GM18508 (cell line): ENCODE data around the gene MCM8.

Experiments used
- ATAC-seq: cut with Tn5 transposase; IDR thresholded peaks from one replicate; pipeline ENCODE4 v1.9.1; 2021; ENCODE audit warnings: moderate number of reproducible peaks; ENCODE audit not compliant: insufficient read depth, unreplicated experiment

MCM8 gene

DNA sequence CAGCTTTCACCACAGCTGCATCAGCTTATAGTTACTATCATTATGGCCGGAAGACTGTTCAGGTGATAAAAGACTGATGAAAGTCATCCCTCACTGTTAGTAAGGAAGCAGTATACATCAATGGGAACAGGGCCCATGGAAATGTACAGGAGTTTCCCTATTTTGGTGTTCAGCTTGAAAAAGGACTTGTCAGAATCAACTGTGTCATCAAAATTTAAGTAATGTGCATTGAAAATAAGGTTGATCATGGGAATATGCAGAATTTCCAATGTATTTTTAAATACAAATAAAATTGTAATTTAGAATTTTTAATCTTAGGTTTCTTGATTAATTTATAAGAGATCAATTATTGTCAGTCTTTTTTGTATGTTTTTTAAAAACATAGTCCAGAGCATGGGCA lies 86.6 kb downstream of the MCM8 start:
- no peak for ATAC-seq

- no peak for ATAC-seq
These were observed 87.8 kb downstream of the MCM8 start for GRCh38 chr20:6038256-6038655.

DNA sequence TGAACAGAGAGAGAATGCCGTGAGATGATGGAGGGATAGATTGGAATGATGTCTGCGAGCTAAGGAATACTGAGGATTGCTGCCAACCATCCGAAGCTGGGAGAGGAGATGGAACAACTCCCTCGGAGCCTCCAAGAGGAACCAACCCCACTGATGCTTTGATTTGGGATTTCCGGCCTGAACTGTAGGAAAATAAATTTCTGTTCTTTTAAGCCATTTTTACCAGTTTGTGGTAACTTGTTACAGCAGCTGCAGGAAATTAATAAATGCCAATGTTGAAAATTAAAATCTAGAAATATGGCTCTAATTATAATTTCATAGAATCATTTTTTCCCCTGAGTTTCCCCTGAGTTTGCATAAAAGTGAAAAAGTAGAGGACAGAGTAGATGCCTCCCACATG lies 89.3 kb downstream of the MCM8 start:
- no peak for ATAC-seq

DNA sequence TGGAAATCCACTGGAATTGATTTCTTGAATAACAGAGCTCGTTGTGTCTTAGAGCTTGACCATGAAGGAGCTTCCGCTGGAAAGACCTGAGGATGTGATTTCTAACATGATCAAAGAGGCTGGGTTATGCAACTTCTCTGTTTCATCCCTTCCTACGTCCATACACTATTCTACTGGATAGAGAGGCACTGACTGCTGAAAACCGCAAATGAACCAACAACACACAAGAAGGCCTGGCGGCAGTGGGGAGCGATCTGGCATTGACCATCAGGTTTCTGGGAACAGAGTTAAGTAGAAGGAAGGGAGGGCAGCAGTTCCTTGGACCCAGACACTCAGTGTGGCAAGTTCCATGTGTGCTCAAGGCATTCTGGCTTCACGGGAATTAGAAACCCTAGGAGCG lies 90.1 kb downstream of the MCM8 start:
- ATAC-seq, result no peak

GRCh38 chr20:6040958-6041807 lies 90.7 kb downstream of the MCM8 start:
- no peak for ATAC-seq

GRCh38 chr20:6041808-6042265 lies 91.4 kb downstream of the MCM8 start:
- ATAC-seq, result no peak

GRCh38 chr20:6044115-6044514 lies 93.7 kb downstream of the MCM8 start:
- ATAC-seq, result no peak

- no peak for ATAC-seq
These were observed 95.1 kb downstream of the MCM8 start for GRCh38 chr20:6045566-6045965.

GRCh38 chr20:6046432-6046831 lies 96.0 kb downstream of the MCM8 start:
- no peak for ATAC-seq

DNA sequence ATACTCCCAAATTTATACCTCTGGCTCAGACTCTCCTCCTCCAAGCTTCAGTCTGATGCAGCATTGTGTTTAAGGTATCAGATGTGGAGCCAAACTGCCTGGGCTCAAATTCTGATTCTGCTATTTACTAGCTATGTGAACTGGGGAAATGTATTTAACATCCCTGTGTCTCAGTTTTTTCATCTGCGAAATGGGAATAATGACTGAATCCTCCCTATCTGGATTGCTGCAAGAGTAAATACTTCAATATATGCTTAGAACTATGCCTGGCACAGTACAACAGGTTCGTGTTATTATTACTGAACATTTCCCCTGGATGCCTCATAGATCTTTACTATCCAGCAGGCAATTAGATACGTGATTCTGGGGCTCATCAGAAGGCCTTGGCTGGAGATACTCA lies 97.9 kb downstream of the MCM8 start:
- no peak for ATAC-seq
